Anterior cingulate cortex (tissue), 58 donors: ENCODE data around the gene ARL11.
"Not testable (repeated sequence)": the region's sequence is repeated elsewhere in the genome, so short reads cannot be mapped to it uniquely, and the experiment has no call there.

Source experiments
- DNase-seq, 58 donors: peaks; one replicate each; lab custom pipeline; 2025; lab: John Stamatoyannopoulos, UW

The ARL11 gene

DNA sequence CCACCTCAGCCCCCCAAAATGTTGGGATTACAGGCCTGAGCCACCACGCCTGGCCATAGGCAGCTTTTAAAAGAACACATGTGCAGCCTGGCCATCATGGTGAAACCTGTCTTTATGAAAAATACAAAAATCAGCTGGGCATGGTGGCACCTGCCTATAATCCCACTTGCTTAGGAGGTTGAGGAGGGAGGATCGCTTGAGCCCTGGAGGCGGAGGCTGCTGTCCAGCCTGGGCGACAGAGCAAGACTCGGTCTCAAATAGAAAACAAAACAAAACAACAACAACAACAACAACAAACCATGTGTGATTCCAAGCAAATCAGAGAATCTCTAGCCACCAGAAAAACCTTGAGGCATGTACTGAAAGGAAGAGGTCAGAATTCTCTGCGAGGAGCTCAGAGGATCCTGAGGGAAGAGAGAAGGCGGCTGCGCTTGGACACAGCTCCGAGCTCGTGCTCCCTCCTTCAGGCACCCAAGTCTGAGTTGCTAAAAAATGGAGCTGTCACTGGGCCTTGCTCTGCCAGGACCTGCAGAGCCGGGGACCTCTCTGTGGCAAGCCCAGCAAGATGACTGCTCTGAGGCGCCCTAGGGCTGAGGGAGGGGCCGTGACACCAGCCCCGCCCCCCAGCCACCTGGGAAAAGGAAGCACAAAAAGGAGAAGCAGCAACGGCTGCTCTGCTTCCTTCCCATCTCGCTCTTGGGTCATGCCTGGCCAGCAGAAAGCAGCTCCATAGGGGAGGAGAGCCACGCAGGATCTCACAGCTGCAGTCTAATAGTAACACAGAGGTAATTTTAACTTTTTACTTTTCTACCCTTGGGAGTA lies at the start of gene ARL11:
Gene ARL11, plus strand, starts transcription at position 677 of the 822 bp plus-strand sequence. CDS start 1,941 bp downstream, outside the sequence.
- peak in 20 of 58 donors; percentile 2 to 47 (median 15) for DNase-seq

DNA sequence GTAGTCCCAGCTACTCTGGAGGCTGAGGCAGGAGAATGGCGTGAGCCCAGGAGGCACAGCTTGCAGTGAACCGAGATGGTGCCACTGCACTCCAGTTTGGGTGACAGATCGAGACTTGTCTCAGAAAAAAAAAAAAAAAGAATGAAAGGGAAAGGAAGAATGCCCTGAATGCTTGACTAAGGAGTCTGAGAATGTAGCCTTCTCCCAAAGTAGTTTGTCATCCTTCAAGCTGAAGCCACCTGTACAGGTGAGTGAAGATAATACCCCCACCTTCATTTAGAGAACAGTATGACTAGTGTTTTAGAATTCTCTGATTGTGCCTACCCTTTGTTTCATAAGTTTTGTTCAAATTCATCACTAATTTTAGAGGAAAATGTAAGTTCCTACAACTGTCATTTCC lies 48.8 kb upstream of the ARL11 start:
- no peak for DNase-seq

DNA sequence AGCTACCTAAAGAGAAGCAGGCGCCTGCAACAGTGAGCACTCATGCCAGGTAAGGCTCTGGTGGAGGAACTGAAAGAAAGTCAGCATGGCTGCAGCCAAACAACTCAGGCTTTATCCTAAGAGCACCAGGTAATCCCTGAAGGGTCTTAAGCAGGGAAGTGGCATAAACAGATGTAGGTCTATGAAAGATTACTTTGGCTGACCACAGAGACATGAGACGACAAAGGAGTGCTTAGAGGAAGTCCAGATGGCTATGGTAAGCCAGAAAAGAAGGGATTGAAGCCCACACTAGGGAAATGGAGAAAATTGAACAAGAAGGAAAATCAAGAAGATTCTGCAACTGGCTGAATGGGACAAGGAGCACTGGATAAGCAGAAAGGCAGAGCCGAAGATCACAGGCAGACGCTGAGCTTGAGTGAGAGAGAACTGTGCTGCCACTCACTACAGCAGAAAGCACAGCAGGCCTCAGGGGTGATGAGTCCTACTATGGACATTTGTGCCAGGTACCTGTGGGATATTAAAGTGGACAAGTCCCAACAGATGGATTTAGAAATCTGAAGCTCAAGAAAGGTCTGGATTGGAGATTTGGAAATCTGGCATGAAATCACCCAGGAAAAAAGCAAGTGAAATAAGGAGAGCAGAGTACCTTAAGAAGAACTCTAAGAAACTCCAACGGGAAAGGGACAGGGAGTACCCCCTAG lies 47.2 kb upstream of the ARL11 start:
- DNase-seq: no peak

DNA sequence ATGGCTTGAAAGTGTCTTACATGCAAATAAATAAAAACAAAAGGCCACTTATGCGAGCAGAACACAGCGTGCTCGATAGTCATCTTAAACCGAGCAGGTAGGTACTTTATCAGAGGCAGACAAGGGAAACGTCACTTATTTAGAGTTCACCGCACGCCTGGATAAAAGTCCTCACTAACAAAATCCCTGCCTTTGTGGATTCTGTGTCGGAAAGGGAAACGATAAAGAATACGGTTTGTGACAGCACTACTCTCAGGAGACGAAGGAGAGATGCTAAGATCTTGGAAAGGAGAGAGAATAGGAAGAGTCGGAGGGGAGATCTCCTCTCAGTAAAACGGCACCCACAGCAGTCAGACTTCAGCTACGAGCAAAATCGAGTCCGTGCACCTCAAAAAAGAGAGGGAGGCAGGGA lies 43.5 kb upstream of the ARL11 start:
- peak in 11 of 58 donors; percentile 11 to 67 (median 42) for DNase-seq

DNA sequence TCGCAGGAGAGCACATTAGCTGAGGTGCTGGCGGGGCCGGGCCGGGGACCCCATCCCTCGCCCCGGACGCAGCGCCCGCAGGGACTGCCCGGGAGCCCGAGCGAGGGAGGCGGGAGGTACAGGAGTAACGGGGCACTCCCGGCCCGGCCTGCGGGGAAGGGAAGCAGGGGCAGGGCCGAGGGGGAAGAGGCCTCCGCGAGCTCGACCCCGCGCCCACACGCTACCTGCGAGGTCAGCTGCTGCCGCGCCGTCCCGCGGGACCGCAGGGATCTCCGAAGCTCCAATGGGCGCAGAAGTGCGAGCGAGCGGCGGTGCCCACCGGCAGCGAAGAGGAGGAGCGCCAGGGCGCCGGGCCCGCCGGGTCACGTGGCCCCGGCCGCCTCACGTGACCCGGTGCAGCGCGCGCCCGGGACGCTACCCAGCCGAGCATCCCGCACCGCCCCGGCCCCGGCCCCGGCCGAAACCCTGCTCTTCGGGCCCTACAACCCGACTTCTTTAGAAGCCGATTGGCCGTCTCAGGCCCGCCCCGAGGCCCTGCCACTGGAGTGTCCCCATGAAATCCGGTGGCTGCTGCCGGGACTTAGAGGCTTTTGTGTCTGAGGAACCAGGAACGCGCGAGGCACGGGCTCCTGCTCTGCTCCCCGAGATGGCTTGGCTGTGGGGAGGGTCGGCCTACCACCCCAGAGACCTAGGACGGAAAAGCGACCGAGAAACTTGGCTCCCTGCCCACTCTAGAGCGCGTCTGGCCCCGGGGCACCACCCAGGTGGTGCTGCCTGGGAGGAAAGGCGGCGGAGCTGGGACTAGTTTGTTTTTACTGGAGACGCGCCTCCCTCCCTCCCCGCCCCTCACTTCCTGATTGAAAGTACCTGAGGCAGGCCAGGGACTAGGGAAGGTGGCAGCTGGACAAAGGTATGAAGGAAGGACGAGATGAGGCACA lies 42.8 kb upstream of the ARL11 start, which contains the start of gene RCBTB1:
Gene RCBTB1, minus strand, starts transcription at position 339 of the 938 bp plus-strand sequence. CDS start 18,279 bp downstream, outside the sequence.
- DNase-seq: peak in 56 of 58 donors; percentile 19 to 86 (median 67)

DNA sequence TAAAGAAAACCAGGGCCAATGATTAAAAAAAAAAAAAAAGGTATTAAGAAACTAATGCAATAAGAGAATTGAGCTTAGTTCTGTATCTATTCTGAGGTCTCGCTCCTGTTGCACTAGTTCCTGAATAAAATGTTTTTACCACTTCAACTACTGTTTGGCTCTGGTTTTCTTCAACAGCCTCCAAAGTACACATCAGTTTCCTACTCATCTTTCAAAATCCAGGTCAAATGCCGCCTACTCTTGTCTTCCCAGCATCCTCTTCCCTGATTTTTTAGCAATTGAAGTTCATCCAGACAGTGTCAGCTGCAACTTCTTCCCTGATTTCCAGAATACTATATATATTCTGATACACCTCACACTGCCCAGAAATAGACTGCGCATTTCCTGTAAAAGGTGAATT lies 41.6 kb upstream of the ARL11 start:
- DNase-seq: peak in 2 of 58 donors; percentile 17 to 30

DNA sequence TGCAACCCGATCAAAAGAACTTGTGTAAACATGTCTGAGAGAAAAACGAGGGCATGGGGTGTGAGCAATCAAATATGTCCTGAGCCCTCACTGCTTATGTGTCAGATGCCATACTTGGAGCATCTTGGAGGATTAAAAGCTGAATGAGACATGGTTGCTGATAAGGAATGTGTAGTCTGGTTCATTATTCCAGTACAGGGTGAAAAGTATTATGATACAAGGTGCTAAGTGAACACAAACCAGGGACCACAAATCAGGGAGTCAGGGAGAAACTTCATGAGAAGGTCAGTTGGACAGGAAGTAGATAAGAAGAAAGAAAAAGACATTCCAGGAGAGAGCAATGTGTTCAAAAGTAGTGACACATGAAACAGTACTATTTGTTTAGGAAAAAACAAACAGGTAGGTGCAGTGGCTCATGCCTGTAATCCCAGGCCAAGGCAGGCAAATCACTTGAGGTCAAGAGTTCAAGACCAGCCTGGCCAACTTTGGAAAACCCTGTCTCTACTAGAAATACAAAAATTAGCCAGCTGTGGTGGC lies 40.9 kb upstream of the ARL11 start:
- DNase-seq: no peak

DNA sequence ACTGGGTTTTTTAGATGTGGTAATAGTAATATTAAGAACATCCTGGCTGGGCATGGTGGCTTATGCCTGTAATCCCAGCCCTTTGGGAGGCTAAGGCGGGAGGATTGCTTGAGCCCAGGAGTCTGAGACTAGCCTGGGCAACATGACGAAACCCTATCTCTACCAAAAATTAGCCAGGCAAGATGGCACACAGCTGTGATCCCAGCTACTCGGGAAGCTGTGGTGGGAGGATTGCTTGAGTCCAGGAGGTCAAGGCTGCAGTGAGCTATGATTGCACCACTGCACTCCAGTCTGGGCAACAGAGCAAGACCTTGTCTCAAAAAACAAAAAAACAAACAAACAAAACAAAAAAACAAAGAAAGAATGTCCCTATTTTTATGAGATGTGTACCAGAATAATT lies 37.6 kb upstream of the ARL11 start:
- DNase-seq: not testable (repeated sequence)

DNA sequence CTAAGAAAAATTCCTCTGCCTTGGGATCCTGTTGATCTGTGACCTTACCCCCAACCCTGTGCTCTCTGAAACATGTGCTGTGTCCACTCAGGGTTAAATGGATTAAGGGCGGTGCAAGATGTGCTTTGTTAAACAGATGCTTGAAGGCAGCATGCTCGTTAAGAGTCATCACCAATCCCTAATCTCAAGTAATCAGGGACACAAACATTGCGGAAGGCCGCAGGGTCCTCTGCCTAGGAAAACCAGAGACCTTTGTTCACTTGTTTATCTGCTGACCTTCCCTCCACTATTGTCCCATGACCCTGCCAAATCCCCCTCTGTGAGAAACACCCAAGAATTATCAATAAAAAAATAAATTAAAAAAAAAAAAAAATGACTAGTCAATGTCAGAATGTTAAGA lies 34.4 kb upstream of the ARL11 start:
- DNase-seq: not testable (repeated sequence)

DNA sequence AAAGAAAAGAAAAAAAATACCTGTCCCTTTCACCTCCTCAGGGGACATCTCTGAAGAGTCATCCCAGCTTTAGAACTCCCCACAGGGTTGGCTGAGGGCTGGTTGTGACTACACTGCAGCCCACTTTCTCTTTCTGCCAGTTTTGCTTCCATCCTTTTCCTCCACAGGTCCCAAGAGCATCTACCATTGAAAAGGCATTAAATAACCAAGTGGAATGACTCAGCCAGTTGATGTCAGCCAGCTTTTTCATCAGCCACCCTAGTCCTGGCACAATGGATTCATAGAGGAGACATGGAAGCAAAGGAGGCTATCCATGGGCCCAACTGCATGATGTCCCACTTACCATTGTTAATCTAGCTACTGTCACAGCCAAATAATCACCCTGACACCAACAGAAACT lies 33.7 kb upstream of the ARL11 start:
- DNase-seq: no peak

DNA sequence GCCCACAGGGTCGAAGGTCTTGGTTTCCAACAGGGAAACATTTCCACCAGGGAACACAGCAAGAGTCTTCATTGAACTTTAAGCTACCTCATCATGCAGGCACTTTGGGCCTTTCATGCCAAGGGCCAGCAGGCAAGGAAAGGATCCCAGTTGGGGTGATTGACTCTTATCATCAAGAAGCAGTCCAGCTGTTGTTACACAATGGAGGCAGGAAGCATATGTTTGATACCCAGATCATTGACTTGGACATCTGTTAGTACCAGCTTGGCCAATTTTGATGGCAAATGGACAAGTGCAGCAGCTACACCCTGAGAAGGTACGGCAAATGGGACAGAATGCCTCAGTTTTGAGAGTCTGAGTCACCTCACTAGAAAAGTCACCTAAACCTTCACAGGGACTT lies 32.1 kb upstream of the ARL11 start:
- no peak for DNase-seq

DNA sequence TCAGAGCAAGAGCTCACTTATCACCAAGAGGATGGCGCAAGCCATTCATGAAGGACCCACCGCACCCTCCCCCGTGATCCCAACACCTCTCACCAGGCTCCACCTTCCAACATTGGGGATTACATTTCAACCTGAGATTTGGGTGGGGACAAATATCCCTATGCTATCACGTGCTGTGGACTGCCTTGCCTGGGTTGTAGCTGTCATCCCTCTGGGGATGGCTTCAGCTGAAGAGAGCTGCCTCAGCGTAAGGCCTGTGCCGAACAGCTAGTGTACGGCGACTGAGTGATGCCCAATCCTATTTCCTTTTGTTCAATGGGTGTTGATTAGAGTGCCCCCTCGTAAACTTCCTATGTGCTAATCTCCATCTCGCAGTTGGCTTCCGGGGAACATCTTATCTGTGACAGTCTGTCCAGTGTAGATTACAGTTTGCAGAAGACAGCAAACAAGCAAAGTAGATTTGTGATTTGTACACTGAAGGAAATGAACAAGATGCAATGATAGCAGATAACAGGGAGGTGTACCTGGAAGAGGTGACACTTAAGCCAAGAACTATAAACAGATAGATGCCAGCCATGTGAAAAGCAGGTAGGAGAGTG lies 31.2 kb upstream of the ARL11 start:
- DNase-seq: no peak

DNA sequence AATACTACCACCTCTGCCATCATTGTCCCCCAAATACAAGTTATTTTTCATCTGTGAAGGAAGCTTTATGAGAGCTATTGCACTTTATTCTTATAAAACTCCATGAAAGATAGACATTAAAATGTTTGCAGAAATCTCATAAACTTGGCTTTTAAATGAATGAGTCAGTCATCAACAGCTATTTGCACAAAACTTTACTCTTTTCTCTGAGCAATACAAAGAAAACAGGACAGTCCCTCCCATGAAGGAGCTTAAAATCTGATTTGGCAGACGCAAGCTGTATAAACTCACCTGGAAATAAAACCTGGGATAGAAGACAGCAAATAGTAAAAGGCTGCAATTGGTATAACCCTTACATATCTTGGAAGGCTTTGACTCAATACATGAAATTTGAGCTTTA lies 26.3 kb upstream of the ARL11 start:
- no peak for DNase-seq

DNA sequence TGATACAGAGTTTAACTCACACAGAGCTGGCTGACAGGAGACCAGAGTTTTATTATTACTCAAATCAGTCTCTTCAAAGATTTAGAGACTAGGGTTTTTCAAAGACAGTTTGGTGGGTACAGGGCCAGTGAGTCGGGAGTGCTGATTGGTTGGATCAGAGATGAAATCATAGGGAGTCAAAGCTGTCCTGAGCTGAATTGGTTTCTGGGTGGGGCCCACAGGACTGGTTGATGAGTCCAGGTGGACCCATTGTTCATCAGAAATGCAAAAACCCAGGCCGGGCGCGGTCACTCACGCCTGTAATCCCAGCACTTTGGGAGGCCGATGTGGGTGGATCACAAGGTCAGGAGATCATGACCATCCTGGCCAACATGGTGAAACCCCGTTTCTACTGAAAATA lies 25.7 kb upstream of the ARL11 start:
- DNase-seq: not testable (repeated sequence)

DNA sequence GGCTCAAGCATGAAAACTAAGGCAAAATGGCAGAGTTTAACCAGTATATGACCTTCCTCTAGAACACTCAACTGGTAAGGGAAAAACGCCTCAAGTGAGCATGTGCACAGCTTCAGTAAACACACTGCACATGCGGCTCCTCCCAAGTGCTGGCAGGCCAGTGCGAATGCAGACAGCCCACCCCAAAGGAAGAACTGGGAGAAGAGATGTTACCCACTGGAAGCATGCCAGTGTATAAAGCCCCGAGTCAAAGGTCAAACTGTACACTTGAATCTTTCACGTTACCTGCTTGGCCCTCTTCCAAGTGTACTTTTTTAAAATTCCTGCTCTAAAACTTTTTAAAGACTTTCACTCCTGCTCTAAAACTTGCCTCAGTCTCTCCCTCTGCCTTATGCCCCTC lies 23.7 kb upstream of the ARL11 start:
- no peak for DNase-seq

DNA sequence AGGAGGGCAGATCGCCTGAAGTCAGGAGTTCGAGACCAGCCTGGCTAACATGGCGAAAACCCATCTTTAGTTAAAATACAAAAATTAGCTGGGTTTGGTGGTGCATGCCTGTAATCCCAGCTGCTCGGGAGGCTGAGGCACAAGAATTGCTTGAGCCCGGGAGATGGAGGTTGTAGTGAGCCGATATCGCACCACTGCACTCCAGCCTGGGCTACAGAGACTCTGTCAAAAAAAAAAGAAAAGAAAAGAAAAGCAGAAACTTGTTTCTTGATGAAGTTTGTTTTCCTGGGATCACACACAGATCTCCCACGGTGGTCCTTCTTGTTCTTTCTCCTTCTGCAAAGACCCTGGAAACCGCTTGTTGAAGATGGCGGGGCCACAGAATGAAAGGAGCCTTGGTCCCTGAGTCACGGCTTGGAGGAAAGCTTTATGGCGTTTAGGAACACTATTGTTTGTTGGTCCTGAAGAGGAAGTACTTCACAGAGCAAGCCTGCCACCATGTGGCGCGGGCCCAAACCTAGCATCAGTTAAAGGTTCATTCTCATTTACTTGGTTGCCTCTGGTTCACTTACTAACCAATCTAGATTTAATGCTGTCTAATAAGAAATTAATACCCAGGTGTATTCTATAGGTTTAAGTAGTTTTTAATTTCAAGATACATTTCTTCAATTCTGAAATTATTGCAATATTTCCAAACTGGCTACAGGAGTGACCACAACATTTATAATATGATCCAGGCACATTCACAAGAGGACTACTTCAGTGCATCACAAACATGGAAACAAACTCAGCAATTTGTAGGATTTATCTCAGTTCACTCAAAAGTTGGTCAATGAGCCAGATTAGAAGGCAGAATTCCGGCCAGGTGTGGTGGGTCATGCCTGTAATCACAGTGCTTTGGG lies 21.3 kb upstream of the ARL11 start:
- DNase-seq: peak in 55 of 58 donors; percentile 23 to 90 (median 74)

DNA sequence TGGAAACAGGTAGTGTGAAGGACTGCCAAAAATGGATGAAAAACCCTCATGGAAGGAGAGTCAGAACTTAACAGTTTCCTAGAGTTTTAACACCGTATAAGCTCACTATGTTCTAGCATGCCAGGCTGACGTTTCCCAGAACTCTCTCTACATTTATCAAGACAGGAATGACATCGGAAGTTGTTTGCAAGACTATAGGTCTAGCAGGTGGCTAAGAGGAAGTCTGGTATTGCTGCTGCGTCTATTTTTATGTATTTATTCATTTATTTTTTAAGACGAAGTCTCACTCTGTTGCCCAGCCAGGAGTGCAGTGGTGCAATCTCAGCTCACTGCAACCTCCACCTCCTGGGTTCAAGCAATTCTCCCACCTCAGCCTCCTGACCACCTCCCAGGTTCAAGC lies 20.5 kb upstream of the ARL11 start:
- DNase-seq: no peak

DNA sequence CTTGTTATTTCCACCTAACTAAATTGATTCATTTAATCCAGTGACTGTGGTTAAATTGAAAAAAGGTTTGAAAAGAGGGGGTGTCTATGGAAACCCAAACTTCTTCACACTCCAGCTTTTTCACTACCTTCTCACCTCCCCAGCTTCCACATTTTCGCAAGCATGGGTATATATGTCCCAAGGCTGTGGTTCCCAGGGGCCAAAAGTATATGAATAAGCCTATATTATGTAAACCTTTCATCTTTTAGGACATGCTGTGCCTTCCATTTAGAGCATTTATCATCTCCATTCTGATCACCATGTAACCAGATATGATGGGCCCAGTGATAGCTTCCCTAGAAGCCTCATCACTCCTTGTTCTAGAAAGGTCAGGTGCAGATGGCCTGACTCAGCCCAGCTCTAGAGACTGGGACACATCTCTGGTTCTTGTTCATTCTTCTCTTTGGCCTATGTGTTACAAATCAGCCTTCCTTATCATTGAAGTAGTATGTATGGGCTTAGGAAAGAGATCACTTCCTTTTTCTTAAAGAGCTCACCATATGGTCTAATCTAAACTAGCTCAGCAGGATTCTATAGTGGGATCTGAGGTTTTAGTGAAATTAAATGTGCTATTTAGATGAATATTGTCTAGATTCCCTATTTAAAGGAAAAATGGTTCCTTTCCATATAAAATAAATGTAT lies 19.5 kb upstream of the ARL11 start:
- DNase-seq: no peak
